Sigmoid colon (tissue), 7 donors: Measurements from ENCODE around the gene NIM1K. TPM values are rescaled to one million over a fixed set of nuclear protein-coding genes. Genes with fewer than 3 reads are reported as not detected.

Experiments used
- DNase-seq: peaks from one replicate; pipeline ENCODE4 v3.0.0-alpha.2; 2019
- H3K27ac ChIP-seq, 4 donors: fragments of 200-600 bp; sonication (generic); one replicate each; pipeline ENCODE4 v1.5.1; 2016 to 2019; ENCODE audit warnings: mild to moderate bottlenecking in 1 of 4
- H3K27me3 ChIP-seq, 3 donors: fragments of 200-600 bp; sonication (generic); one replicate each; pipeline ENCODE4 v1.5.1; 2019; ENCODE audit warnings: mild to moderate bottlenecking in 1 of 3
- H3K36me3 ChIP-seq, 4 donors: fragments of 200-600 bp; sonication (generic); one replicate each; pipeline ENCODE4 v1.5.1; 2016 to 2019
- H3K4me1 ChIP-seq, 4 donors: fragments of 200-600 bp; sonication (generic); one replicate each; pipeline ENCODE4 v1.5.1; 2017 to 2019
- H3K4me3 ChIP-seq, 4 donors: fragments of 200-600 bp; sonication (generic); one replicate each; pipeline ENCODE4 v1.5.1; 2017 to 2019; ENCODE audit warnings: mild to moderate bottlenecking in 2 of 4, moderate library complexity in 1 of 4
- H3K9me3 ChIP-seq, 4 donors: fragments of 200-600 bp in 3 of 4; sonication (generic) in 3 of 4; one replicate each; pipeline versions ENCODE4 v1.5.1 to v1.6.1; 2013 to 2019
- EP300 ChIP-seq, 4 donors: sonication (generic); formaldehyde crosslinking; IDR thresholded peaks; one replicate each; pipeline ENCODE4 v1.6.1; 2017; ENCODE audit warnings: antibody characterized with exemption in 4 of 4
- POLR2A ChIP-seq, 2 donors: fragments of 450-650 bp; IDR thresholded peaks; one replicate each; pipeline ENCODE4 v1.6.1; 2016; ENCODE audit warnings: antibody characterized with exemption in 2 of 2, mild to moderate bottlenecking in 2 of 2, moderate library complexity in 2 of 2
- POLR2AphosphoS5 ChIP-seq, 4 donors: sonication (generic); formaldehyde crosslinking; IDR thresholded peaks; one replicate each; pipeline ENCODE4 v1.6.1; 2017; ENCODE audit warnings: antibody characterized with exemption in 4 of 4
- WGBS, 2 donors: extraction: QIAGEN DNeasy Blood & Tissue Kit; methylation state at CpG; one replicate each; pipeline ENCODE4 v1.1.7; 2013; 5-methylcytosine and 5-hydroxymethylcytosine counted together
- intact Hi-C: fragments of 100-400 bp; cut with DNase I; formaldehyde crosslinking; loops from one replicate; pipeline ENCODE4 v1.15.1; 2023
- polyA plus RNA-seq, 3 donors: library from polyadenylated mRNA; stranded (reverse); fragments of 200-250 nt; gene quantifications; one replicate each; pipeline ENCODE4 v1.2.3, GENCODE V29; 2013
- total RNA-seq, 4 donors: library from RNA; depleted of rRNA; stranded (reverse); fragments of >200 nt; gene quantifications; one replicate each; pipeline ENCODE4 v1.1.0, GENCODE V29; 2016
- TF ChIP-seq, protein P1 (sequence below), 4 experiments: fragments of 450-650 bp in 3 of 4; fragments of 200-600 bp in 1 of 4; IDR thresholded peaks; one replicate each; pipeline ENCODE4 v1.5.1; 2016 to 2019; ENCODE audit warnings: antibody characterized with exemption in 4 of 4, mild to moderate bottlenecking in 3 of 4, moderate library complexity in 2 of 4
- donor health status: healthy with polysubstance abuse.
- donor health status: Bipolar disorder and iron deficiency.
- donor health status: healthy.

NIM1K gene
- total and polyA plus RNA-seq, 7 donors, result 0.28 to 3.6 (median 0.68) TPM; not detected in 2

DNA sequence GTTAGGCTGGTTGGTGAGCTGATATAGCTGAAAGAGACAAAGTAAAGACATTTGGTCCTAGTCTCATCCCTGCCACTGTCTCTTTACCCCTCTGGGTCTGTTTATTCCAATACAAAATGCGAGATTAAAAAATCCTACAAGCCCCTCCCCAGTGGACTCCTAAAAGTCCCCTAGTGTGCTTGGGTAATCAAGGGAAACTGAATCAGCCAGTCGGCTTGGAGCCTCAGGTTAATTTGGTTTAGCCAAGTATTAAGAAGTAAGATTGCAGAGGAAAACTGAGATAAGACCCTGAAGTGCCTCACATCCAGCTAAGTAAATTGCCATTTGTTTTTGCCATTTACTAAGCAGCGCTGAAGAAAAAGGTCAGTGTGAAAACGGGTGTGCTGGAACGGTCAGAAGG, 10.4 kb downstream of the NIM1K start:
- Histone ChIP-seq H3K27ac (no peak overlapping the region), H3K4me1 (no peaks in the 10 kb centered on the region), H3K4me3 (no peak overlapping the region), H3K36me3 (no peaks in the 10 kb centered on the region), H3K9me3 (no peaks in the 10 kb centered on the region), H3K27me3 (no peaks in the 10 kb centered on the region)
- intact Hi-C loops, result no loop called here
- TF ChIP-seq POLR2AphosphoS5 (IDR thresholded peaks at IDR 0.05) (no peak), EP300 (IDR thresholded peaks at IDR 0.05) (no peak), POLR2A (IDR thresholded peaks at IDR 0.05) (no peak)
- TF ChIP-seq, protein P1, sequence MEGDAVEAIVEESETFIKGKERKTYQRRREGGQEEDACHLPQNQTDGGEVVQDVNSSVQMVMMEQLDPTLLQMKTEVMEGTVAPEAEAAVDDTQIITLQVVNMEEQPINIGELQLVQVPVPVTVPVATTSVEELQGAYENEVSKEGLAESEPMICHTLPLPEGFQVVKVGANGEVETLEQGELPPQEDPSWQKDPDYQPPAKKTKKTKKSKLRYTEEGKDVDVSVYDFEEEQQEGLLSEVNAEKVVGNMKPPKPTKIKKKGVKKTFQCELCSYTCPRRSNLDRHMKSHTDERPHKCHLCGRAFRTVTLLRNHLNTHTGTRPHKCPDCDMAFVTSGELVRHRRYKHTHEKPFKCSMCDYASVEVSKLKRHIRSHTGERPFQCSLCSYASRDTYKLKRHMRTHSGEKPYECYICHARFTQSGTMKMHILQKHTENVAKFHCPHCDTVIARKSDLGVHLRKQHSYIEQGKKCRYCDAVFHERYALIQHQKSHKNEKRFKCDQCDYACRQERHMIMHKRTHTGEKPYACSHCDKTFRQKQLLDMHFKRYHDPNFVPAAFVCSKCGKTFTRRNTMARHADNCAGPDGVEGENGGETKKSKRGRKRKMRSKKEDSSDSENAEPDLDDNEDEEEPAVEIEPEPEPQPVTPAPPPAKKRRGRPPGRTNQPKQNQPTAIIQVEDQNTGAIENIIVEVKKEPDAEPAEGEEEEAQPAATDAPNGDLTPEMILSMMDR (IDR thresholded peaks at IDR 0.05), result no peak
- no peak for DNase-seq
- 74 to 84% methylated on average over 5 of the region's 5 CpGs for WGBS, 2 donors

DNA sequence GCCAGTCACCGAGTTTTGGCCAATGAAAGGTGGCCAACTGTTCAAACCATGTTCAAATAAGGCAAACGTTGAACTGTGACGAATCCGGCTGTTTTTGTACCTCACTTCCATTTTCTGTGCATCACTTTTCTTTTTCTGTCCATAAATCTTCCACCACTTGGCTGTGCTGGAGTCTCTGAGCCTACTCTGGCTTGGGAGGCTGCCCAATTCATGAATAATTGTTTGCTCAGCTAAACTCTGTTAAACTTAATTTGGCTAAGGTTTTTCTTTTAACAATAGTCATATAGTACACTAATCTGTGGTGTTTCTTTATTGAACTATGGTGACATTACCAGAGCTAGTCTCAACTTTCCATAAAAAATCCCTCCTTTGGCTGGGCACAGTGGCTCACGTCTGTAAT, 11.3 kb downstream of the NIM1K start:
- no peaks in the 10 kb centered on the region for H3K27me3 ChIP-seq
- H3K4me3 ChIP-seq, result no peak overlapping the region
- no peaks in the 10 kb centered on the region for H3K9me3 ChIP-seq
- no peak for DNase-seq
- H3K27ac ChIP-seq, result no peak overlapping the region
- 77 to 89% methylated on average over 5 of the region's 5 CpGs for WGBS, 2 donors
- TF ChIP-seq EP300 (IDR thresholded peaks at IDR 0.05) (no peak), POLR2A (IDR thresholded peaks at IDR 0.05) (no peak), POLR2AphosphoS5 (IDR thresholded peaks at IDR 0.05) (no peak)
- TF ChIP-seq, protein P1 (IDR thresholded peaks at IDR 0.05), result no peak
- no peaks in the 10 kb centered on the region for H3K36me3 ChIP-seq
- intact Hi-C loops, result no loop called here
- H3K4me1 ChIP-seq, result no peaks in the 10 kb centered on the region

DNA sequence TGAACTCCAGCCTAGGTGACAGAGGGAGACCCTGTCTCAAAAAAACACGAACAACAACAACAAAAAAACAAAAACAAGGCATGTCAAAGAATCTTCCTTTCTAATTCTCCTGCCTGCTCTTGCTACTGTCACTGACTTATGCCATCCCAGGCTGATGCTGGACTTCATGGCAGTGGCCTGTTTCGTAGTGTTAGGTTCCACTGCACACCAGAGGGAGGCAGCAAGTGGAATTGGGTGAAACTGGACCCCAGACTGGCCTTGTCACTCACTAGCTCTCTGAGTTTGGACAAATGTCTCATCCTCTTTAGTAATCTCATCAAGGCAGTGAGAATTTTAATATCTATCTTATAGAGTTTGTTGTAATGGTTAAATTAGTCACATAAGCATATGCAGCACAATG, 12.9 kb downstream of the NIM1K start:
- intact Hi-C loops, result no loop called here
- no peak for DNase-seq
- Histone ChIP-seq H3K36me3 (no peaks in the 10 kb centered on the region), H3K4me1 (no peaks in the 10 kb centered on the region), H3K9me3 (no peaks in the 10 kb centered on the region), H3K4me3 (no peak overlapping the region), H3K27ac (no peak overlapping the region), H3K27me3 (no peaks in the 10 kb centered on the region)
- 89 to 92% methylated on average over 2 of the region's 2 CpGs for WGBS, 2 donors
- TF ChIP-seq EP300 (IDR thresholded peaks at IDR 0.05), result no peak
- TF ChIP-seq POLR2A (IDR thresholded peaks at IDR 0.05), result no peak
- TF ChIP-seq, protein P1 (IDR thresholded peaks at IDR 0.05), result no peak
- no peak for TF ChIP-seq POLR2AphosphoS5 (IDR thresholded peaks at IDR 0.05)

DNA sequence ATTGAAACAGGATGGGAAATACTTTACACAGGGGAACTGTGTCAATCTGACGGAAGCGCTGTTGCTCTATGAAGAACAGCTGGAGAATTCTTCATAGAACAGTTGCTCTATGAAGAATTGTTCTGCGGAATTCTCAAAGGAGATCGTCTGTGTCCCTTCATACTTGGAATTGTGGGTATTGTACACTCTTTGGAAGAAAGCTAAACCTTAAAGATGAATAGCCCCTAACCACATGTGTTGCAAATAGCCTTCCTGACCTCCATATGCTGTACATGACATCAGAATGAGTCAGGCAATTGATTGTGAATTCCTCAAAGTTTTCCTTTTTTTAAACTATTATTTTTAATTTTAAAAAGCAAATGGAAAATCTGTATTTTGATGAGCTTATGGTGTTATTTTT, 15.6 kb downstream of the NIM1K start:
- DNase-seq, result no peak
- Histone ChIP-seq H3K36me3 (no peaks in the 10 kb centered on the region), H3K27me3 (no peaks in the 10 kb centered on the region), H3K4me3 (no peak overlapping the region), H3K4me1 (no peaks in the 10 kb centered on the region), H3K27ac (no peak overlapping the region), H3K9me3 (no peaks in the 10 kb centered on the region)
- TF ChIP-seq POLR2AphosphoS5 (IDR thresholded peaks at IDR 0.05), result no peak
- TF ChIP-seq, protein P1 (IDR thresholded peaks at IDR 0.05), result no peak
- no peak for TF ChIP-seq EP300 (IDR thresholded peaks at IDR 0.05)
- TF ChIP-seq POLR2A (IDR thresholded peaks at IDR 0.05), result no peak
- 80 to 90% methylated on average over 4 of the region's 4 CpGs for WGBS, 2 donors
- intact Hi-C loops, result no loop called here

DNA sequence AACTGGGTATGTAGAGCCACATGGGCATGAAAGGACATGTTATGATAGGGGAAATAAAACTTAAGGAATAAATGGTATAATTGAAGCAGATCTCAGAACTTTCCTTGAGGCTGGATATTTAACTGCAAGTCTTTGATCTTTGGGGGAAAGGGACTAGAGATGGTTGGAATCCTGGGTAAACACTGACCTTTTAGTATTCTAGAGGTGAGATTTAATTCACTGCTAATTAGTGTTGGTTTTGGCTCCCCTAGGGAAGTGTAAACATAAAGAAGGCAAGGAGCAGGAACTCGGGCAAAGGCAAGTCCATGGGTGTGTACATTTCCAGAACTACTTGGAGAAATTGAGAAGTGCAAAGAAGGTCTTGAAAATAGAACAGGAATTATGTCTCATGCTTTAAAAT, 16.6 kb downstream of the NIM1K start:
- DNase-seq, result no peak
- Histone ChIP-seq H3K9me3 (no peaks in the 10 kb centered on the region), H3K27me3 (no peaks in the 10 kb centered on the region), H3K4me3 (no peak overlapping the region), H3K27ac (no peak overlapping the region), H3K4me1 (no peaks in the 10 kb centered on the region), H3K36me3 (no peaks in the 10 kb centered on the region)
- intact Hi-C loops, result no loop called here
- TF ChIP-seq, protein P1 (IDR thresholded peaks at IDR 0.05), result no peak
- no peak for TF ChIP-seq POLR2A (IDR thresholded peaks at IDR 0.05)
- TF ChIP-seq EP300 (IDR thresholded peaks at IDR 0.05), result no peak
- no peak for TF ChIP-seq POLR2AphosphoS5 (IDR thresholded peaks at IDR 0.05)
- whole genome bisulfite sequencing, 2 donors, result 3 to 12% methylated on average over 1 of the region's 1 CpG
